AML-193 (cell line): ENCODE data around the gene GOLT1B.

Source experiments
- DNase-seq, 2 experiments: peaks; one replicate each; lab custom pipeline; 2025; lab: John Stamatoyannopoulos, UW

GOLT1B gene

GRCh38 chr12:21566223-21566906 is 64.8 kb downstream of the GOLT1B start:
- DNase-seq = no peak

GRCh38 chr12:21566907-21567394 is 65.4 kb downstream of the GOLT1B start:
- DNase-seq = no peak
